OCI-LY3 (cell line): ENCODE data around the gene ZNF408.

ENCODE experiments used
- CTCF ChIP-seq: fragments of 200-600, 300-600 bp; sonication (generic); IDR thresholded peaks from 2 replicates; pipeline ENCODE4 v1.5.1; 2014; ENCODE audit warnings: antibody characterized with exemption, low read length, low read depth
- EZH2phosphoT487 ChIP-seq: fragments of 200-600 bp; shearing (Covaris generic); IDR thresholded peaks from 2 replicates; pipeline ENCODE4 v1.6.1; 2018; ENCODE audit warnings: antibody characterized with exemption, mixed run types, low read depth

GRCh38 chr11:46677169-46677568, 23.7 kb upstream of the ZNF408 start:
- TF ChIP-seq CTCF (no peak), EZH2phosphoT487 (no peak)
